KMS-11 (cell line): ENCODE data around the gene TMA16.
A peak's percentile ranks its signal among the peaks of the same experiment; 100 is the strongest.

Experiments
- H2AFZ ChIP-seq: fragments of 200-600 bp; sonication (generic); 2 replicates; pipeline ENCODE4 v1.6.1; 2016; ENCODE audit warnings: antibody characterized with exemption, mixed run types, low read depth
- H3K27ac ChIP-seq: fragments of 200-600 bp; sonication (generic); 2 replicates; pipeline ENCODE4 v1.6.1; 2016; ENCODE audit warnings: mild to moderate bottlenecking, mixed run types
- H3K27me3 ChIP-seq: fragments of 200-600 bp; sonication (generic); 2 replicates; pipeline ENCODE4 v1.6.1; 2017; ENCODE audit warnings: mild to moderate bottlenecking, low read depth, mixed run types, moderate library complexity; ENCODE audit not compliant: insufficient read depth
- H3K36me3 ChIP-seq: fragments of 200-600 bp; sonication (generic); 2 replicates; pipeline ENCODE4 v1.6.1; 2017; ENCODE audit warnings: mild to moderate bottlenecking, mixed run types; ENCODE audit not compliant: insufficient read depth
- H3K4me1 ChIP-seq: fragments of 200-600 bp; sonication (generic); 2 replicates; pipeline ENCODE4 v1.6.1; 2016; ENCODE audit warnings: mild to moderate bottlenecking, low read depth, mixed run types; ENCODE audit not compliant: poor library complexity, severe bottlenecking
- H3K4me2 ChIP-seq: fragments of 200-600 bp; sonication (generic); 2 replicates; pipeline ENCODE4 v1.7.0; 2016; ENCODE audit warnings: mild to moderate bottlenecking, mixed run types
- H3K4me3 ChIP-seq: fragments of 200-600 bp; sonication (generic); IDR thresholded peaks from 2 replicates; pipeline ENCODE4 v1.6.1; 2017; ENCODE audit warnings: low read depth, low read length, mixed read lengths; ENCODE audit not compliant: insufficient read depth
- H3K79me2 ChIP-seq: fragments of 200-600 bp; sonication (generic); 2 replicates; pipeline ENCODE4 v1.6.1; 2016; ENCODE audit warnings: low read depth, mixed run types; ENCODE audit not compliant: insufficient read depth
- H3K9ac ChIP-seq: fragments of 200-600 bp; sonication (generic); 2 replicates; pipeline ENCODE4 v1.6.1; 2016; ENCODE audit warnings: mild to moderate bottlenecking, mixed run types
- H4K20me1 ChIP-seq: fragments of 200-600 bp; sonication (generic); 2 replicates; pipeline ENCODE4 v1.6.1; 2016; ENCODE audit warnings: mild to moderate bottlenecking, mixed run types; ENCODE audit not compliant: insufficient read depth
- TF ChIP-seq, protein P1 (sequence below): fragments of 200-600 bp; sonication (generic); conservative IDR thresholded peaks from 2 replicates; pipeline ENCODE4 v1.6.1; 2017; ENCODE audit warnings: low read depth, mild to moderate bottlenecking, antibody characterized with exemption, low read length, moderate library complexity, mixed read lengths

The TMA16 gene

DNA sequence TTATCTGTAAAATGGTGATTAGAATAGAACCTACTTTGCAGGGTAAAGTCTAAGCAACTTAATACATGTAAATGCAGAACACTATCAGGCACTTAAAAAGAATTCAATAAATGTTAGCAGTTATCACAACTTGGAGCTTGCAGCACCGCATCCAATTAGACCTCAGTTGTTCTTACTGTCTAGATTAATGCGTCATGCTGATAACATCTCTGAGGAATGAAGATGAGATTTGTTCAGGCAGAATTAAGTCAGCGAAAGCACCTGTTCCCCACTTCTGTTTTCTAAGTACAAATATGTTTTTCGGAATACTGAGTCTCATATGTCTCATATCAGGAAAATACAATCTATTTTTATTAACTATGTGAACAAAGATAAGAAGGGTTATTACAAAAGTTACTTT is 58.7 kb downstream of the TMA16 start:
- no peaks in the 10 kb centered on the region for H3K27me3 ChIP-seq
- no peak overlapping the region for H3K27ac ChIP-seq
- no peak overlapping the region for H3K9ac ChIP-seq
- H3K4me2 ChIP-seq = no peak overlapping the region
- TF ChIP-seq, protein P1, sequence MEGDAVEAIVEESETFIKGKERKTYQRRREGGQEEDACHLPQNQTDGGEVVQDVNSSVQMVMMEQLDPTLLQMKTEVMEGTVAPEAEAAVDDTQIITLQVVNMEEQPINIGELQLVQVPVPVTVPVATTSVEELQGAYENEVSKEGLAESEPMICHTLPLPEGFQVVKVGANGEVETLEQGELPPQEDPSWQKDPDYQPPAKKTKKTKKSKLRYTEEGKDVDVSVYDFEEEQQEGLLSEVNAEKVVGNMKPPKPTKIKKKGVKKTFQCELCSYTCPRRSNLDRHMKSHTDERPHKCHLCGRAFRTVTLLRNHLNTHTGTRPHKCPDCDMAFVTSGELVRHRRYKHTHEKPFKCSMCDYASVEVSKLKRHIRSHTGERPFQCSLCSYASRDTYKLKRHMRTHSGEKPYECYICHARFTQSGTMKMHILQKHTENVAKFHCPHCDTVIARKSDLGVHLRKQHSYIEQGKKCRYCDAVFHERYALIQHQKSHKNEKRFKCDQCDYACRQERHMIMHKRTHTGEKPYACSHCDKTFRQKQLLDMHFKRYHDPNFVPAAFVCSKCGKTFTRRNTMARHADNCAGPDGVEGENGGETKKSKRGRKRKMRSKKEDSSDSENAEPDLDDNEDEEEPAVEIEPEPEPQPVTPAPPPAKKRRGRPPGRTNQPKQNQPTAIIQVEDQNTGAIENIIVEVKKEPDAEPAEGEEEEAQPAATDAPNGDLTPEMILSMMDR = no peak
- H3K36me3 ChIP-seq = no peaks in the 10 kb centered on the region
- H3K4me1 ChIP-seq = peaks cover 6% of the 10 kb centered on the region
- H4K20me1 ChIP-seq = no peaks in the 10 kb centered on the region
- H2AFZ ChIP-seq = no peak overlapping the region
- H3K4me3 ChIP-seq = no peak overlapping the region
- no peaks in the 10 kb centered on the region for H3K79me2 ChIP-seq

DNA sequence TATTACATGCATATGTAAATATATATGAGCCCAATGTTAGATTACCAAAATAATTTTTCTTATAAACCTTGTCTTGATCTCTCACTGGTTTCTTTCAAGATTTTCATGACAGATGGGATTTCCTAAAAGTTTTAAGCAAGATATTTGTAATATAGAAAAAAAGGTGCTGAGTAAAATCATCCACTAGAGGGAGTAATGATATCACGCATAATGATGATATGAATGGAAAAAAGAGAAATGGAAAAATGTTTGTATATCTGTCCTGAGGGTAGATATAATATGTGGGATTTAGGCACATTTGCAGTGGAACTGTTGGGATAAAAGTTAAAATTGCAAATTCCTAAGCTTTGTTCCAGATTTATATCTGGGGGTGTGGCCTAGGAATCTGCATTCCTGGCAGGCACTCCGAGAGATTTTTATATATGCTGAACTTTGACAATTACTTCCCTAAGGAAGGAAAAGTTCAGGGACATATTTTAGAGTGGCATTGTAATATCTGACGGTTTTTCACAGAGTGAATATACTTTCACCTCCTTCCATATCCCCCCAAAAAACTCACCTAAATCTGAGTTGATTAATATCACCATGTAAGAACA is 60.5 kb downstream of the TMA16 start:
- H3K36me3 ChIP-seq = no peaks in the 10 kb centered on the region
- no peaks in the 10 kb centered on the region for H3K4me1 ChIP-seq
- no peak overlapping the region for H2AFZ ChIP-seq
- no peak overlapping the region for H3K4me2 ChIP-seq
- no peaks in the 10 kb centered on the region for H4K20me1 ChIP-seq
- no peak overlapping the region for H3K27ac ChIP-seq
- H3K9ac ChIP-seq = no peak overlapping the region
- no peaks in the 10 kb centered on the region for H3K27me3 ChIP-seq
- TF ChIP-seq, protein P1 = peak; percentile 94
- no peak overlapping the region for H3K4me3 ChIP-seq
- H3K79me2 ChIP-seq = no peaks in the 10 kb centered on the region

DNA sequence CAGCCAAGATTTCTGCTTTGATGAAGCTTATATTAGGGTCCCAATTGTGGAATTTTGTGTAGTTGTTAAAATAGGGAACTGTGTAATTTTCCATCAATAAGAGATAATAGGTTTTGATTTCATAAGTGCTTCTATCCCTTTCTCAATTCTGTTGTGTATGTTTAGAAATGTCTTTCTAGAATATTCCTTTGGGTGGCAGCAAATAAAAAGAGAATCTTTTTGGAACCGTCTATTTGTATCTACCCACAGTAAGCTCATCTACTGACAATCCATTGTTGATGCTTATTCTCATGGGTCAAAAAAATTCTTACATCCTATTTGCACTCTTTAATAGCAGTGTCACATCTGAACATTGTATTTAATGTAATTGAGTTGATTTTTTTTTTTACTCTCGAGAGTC is 61.7 kb downstream of the TMA16 start:
- H3K27ac ChIP-seq = no peak overlapping the region
- H3K4me1 ChIP-seq = no peaks in the 10 kb centered on the region
- no peak overlapping the region for H3K9ac ChIP-seq
- H3K79me2 ChIP-seq = no peaks in the 10 kb centered on the region
- H3K27me3 ChIP-seq = no peaks in the 10 kb centered on the region
- H3K4me2 ChIP-seq = no peak overlapping the region
- no peaks in the 10 kb centered on the region for H4K20me1 ChIP-seq
- H3K4me3 ChIP-seq = no peak overlapping the region
- TF ChIP-seq, protein P1 = 0 out of 2 replicates have a peak, but pooled peaks have one; percentile 18
- no peak overlapping the region for H2AFZ ChIP-seq
- H3K36me3 ChIP-seq = no peaks in the 10 kb centered on the region

DNA sequence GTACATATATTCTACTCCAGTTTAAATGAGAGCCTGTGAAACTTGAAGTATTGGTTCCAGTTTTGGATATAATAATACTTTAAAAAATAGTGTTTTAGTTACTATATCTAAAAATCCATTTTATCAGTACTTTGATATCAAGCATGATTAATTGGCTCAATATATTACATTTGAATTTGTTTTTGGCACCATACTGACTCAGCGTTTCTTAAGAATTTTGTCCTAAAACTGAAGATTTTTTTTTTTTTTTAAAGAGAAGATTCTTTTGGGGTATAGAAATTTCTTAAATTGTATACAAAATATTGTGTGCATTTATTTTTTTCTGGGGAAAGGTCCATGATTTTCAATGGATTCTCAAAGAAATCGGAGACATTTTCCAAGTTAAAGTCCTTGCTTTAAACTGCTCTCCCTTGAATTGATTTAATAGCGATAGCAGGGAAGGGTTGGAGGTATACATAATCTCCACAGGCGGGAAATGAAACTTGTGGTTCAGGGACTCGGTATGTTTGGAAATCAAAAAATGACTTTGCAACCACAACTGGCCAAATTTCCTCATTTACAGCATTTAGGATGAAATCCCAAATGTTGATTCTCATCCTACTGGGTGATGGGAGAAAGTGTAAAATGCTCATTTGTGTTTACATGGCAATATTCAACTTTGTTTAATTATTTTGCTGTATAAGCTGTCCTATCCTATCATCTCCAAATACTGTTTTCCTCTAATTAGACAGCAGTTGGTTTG is 62.3 kb downstream of the TMA16 start:
- Histone ChIP-seq H3K4me1 (no peaks in the 10 kb centered on the region), H3K9ac (no peak overlapping the region), H3K4me2 (no peak overlapping the region), H3K27ac (no peak overlapping the region), H3K4me3 (no peak overlapping the region), H3K36me3 (no peaks in the 10 kb centered on the region), H2AFZ (no peak overlapping the region), H4K20me1 (no peaks in the 10 kb centered on the region), H3K79me2 (no peaks in the 10 kb centered on the region), H3K27me3 (no peaks in the 10 kb centered on the region)
- TF ChIP-seq, protein P1 = no peak
